GM19372 (cell line): ENCODE measurements around the gene MFAP4.

Source experiments
- ATAC-seq: cut with Tn5 transposase; IDR thresholded peaks from one replicate; pipeline ENCODE4 v1.9.1; 2021; ENCODE audit warnings: mild to moderate bottlenecking, low read depth, moderate library complexity; ENCODE audit not compliant: unreplicated experiment

MFAP4 gene

GRCh38 chr17:19387921-19388521 lies 1.0 kb upstream of the MFAP4 start:
- no peak for ATAC-seq

- ATAC-seq = no peak
Observed at GRCh38 chr17:19386051-19386929, 700 bp downstream of the MFAP4 start.

- no peak for ATAC-seq
Observed at GRCh38 chr17:19385521-19385983, 1.4 kb downstream of the MFAP4 start.

- ATAC-seq = no peak
Observed at GRCh38 chr17:19384723-19385391, 2.1 kb downstream of the MFAP4 start.

- no peak for ATAC-seq
Observed at GRCh38 chr17:19383681-19384470, 3.1 kb downstream of the MFAP4 start.

- no peak for ATAC-seq
Observed at GRCh38 chr17:19382531-19383444, 4.2 kb downstream of the MFAP4 start.

GRCh38 chr17:19381741-19382444 lies 5.1 kb downstream of the MFAP4 start:
- no peak for ATAC-seq

- no peak for ATAC-seq
Observed at GRCh38 chr17:19381361-19381740, 5.6 kb downstream of the MFAP4 start.

GRCh38 chr17:19380481-19381301 lies 6.3 kb downstream of the MFAP4 start:
- no peak for ATAC-seq

GRCh38 chr17:19379361-19380065 lies 7.5 kb downstream of the MFAP4 start:
- no peak for ATAC-seq

- ATAC-seq = peak; percentile 3
Observed at GRCh38 chr17:19378416-19379360, 8.3 kb downstream of the MFAP4 start, which contains the start of gene MAPK7. TSS of gene MAPK7 (plus strand) at chr17:19378498. CDS start at chr17:19378901, 403 bp downstream.

GRCh38 chr17:19377602-19378415 lies 9.2 kb downstream of the MFAP4 start:
- peak; percentile 93 for ATAC-seq

GRCh38 chr17:19376811-19377210 lies 10.2 kb downstream of the MFAP4 start:
- ATAC-seq = no peak

- ATAC-seq = no peak
Observed at GRCh38 chr17:19375732-19376131, 11.3 kb downstream of the MFAP4 start.

- no peak for ATAC-seq
Observed at GRCh38 chr17:19374136-19374535, 12.9 kb downstream of the MFAP4 start.
